ENCODE measurements around the gene PSG4. TPM values are rescaled to one million over a fixed set of nuclear protein-coding genes. Genes with fewer than 3 reads are reported as not detected.
A peak's percentile ranks its signal among the peaks of the same experiment; 100 is the strongest.
"Not testable (repeated sequence)": the region's sequence is repeated elsewhere in the genome, so short reads cannot be mapped to it uniquely, and the experiment has no call there.

The PSG4 gene
- total RNA-seq, 1 experiment from 2014 or later = not detected

GRCh38 chr19:43238213-43238612 is 32.8 kb upstream of the PSG4 start:
- BruUV-seq (replicated peaks); H3K4me1 Mint-ChIP-seq (ENCODE audit: low read depth, unreplicated experiment); H3K4me1 ChIP-seq; DNase-seq; POLR2A ChIA-PET; H3K4me3 Mint-ChIP-seq (ENCODE audit: unreplicated experiment); H3K9me3 ChIP-seq; H3K36me3 ChIP-seq (ENCODE audit: control insufficient read depth, insufficient read depth, low read length); H3K4me3 ChIP-seq (ENCODE audit: low read depth, low read length); H3K36me3 Mint-ChIP-seq (ENCODE audit: insufficient read depth, unreplicated experiment); CTCF ChIA-PET; H3K27me3 Mint-ChIP-seq (ENCODE audit: insufficient read depth, unreplicated experiment); H3K27ac Mint-ChIP-seq (ENCODE audit: unreplicated experiment); H3K27me3 ChIP-seq (replicated peaks; ENCODE audit: control insufficient read depth, insufficient read depth, low read length); intact Hi-C loops (cut with micrococcal nuclease; ENCODE audit: unreplicated experiment): not testable (repeated sequence)
- peaks cover 29% of the 10 kb centered on the region for H3K9me3 Mint-ChIP-seq (ENCODE audit: unreplicated experiment)

GRCh38 chr19:43235686-43236085 is 30.2 kb upstream of the PSG4 start:
- H3K36me3 Mint-ChIP-seq (ENCODE audit: insufficient read depth, unreplicated experiment); H3K27ac Mint-ChIP-seq (ENCODE audit: unreplicated experiment); H3K4me1 Mint-ChIP-seq (ENCODE audit: low read depth, unreplicated experiment); H3K27me3 Mint-ChIP-seq (ENCODE audit: insufficient read depth, unreplicated experiment); H3K4me3 Mint-ChIP-seq (ENCODE audit: unreplicated experiment); POLR2A ChIA-PET; H3K27me3 ChIP-seq (replicated peaks; ENCODE audit: control insufficient read depth, insufficient read depth, low read length); CTCF ChIA-PET; H3K36me3 ChIP-seq (ENCODE audit: control insufficient read depth, insufficient read depth, low read length); H3K4me3 ChIP-seq (ENCODE audit: low read depth, low read length); intact Hi-C loops (cut with micrococcal nuclease; ENCODE audit: unreplicated experiment); DNase-seq; H3K4me1 ChIP-seq; H3K9me3 ChIP-seq; BruUV-seq (replicated peaks): not testable (repeated sequence)
- peaks cover 37% of the 10 kb centered on the region for H3K9me3 Mint-ChIP-seq (ENCODE audit: unreplicated experiment)

- no peaks in the 10 kb centered on the region for H3K27me3 Mint-ChIP-seq (ENCODE audit: insufficient read depth, unreplicated experiment)
Observed at GRCh38 chr19:43229315-43229714, 23.9 kb upstream of the PSG4 start.

DNA sequence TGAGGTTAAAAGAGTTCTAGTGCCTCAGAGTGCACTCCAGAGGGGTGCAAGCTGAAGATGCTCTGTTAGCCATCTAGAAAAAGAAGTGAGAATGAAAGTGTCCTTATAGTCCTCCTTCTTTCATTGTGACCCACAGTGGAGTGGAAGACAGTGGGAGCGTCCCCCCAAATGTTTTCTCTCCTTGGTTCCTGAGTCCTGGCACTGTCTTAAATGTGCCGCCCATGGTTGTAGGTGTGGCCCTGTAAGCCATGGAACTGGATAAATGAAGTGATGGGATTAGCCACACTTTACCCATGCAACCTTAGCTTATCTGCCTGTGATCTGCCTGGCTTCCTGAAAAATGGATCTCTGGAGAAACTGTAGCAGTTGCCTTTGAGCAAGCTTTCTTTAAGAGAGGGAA is 23.3 kb upstream of the PSG4 start:
- H3K4me3 Mint-ChIP-seq (ENCODE audit: unreplicated experiment); H3K27me3 ChIP-seq (replicated peaks; ENCODE audit: control insufficient read depth, insufficient read depth, low read length); BruUV-seq (replicated peaks); POLR2A ChIA-PET; H3K4me1 ChIP-seq; H3K27me3 Mint-ChIP-seq (ENCODE audit: insufficient read depth, unreplicated experiment); intact Hi-C loops (cut with micrococcal nuclease; ENCODE audit: unreplicated experiment); H3K36me3 Mint-ChIP-seq (ENCODE audit: insufficient read depth, unreplicated experiment); H3K27ac Mint-ChIP-seq (ENCODE audit: unreplicated experiment); CTCF ChIA-PET; H3K4me3 ChIP-seq (ENCODE audit: low read depth, low read length); H3K9me3 ChIP-seq; H3K4me1 Mint-ChIP-seq (ENCODE audit: low read depth, unreplicated experiment); H3K36me3 ChIP-seq (ENCODE audit: control insufficient read depth, insufficient read depth, low read length): not testable (repeated sequence)
- peaks cover 30% of the 10 kb centered on the region for H3K9me3 Mint-ChIP-seq (ENCODE audit: unreplicated experiment)
- DNase-seq = peak in 1 of 2 experiments; percentile 4

More at GRCh38 chr19:43229315-43229714, 23.9 kb upstream of the PSG4 start:
- peak in 1 of 2 experiments; percentile 17 for DNase-seq
- BruUV-seq (replicated peaks) = no TSS peak
- Histone ChIP-seq H3K9me3 (no peaks in the 10 kb centered on the region), H3K27me3 (replicated peaks; ENCODE audit: control insufficient read depth, insufficient read depth, low read length) (no peaks in the 10 kb centered on the region), H3K4me3 (ENCODE audit: low read depth, low read length) (no peak overlapping the region), H3K4me1 (no peaks in the 10 kb centered on the region), H3K36me3 (ENCODE audit: control insufficient read depth, insufficient read depth, low read length) (no peaks in the 10 kb centered on the region)
- Mint-ChIP-seq H3K9me3 (ENCODE audit: unreplicated experiment) (peaks cover 32% of the 10 kb centered on the region), H3K27ac (ENCODE audit: unreplicated experiment) (no peak overlapping the region), H3K36me3 (ENCODE audit: insufficient read depth, unreplicated experiment) (no peaks in the 10 kb centered on the region), H3K4me1 (ENCODE audit: low read depth, unreplicated experiment) (no peaks in the 10 kb centered on the region), H3K4me3 (ENCODE audit: unreplicated experiment) (no peak overlapping the region)
- intact Hi-C loops (cut with micrococcal nuclease; ENCODE audit: unreplicated experiment) = no loop called here
- POLR2A ChIA-PET = no interaction called here
- TF ChIP-seq, protein P1, sequence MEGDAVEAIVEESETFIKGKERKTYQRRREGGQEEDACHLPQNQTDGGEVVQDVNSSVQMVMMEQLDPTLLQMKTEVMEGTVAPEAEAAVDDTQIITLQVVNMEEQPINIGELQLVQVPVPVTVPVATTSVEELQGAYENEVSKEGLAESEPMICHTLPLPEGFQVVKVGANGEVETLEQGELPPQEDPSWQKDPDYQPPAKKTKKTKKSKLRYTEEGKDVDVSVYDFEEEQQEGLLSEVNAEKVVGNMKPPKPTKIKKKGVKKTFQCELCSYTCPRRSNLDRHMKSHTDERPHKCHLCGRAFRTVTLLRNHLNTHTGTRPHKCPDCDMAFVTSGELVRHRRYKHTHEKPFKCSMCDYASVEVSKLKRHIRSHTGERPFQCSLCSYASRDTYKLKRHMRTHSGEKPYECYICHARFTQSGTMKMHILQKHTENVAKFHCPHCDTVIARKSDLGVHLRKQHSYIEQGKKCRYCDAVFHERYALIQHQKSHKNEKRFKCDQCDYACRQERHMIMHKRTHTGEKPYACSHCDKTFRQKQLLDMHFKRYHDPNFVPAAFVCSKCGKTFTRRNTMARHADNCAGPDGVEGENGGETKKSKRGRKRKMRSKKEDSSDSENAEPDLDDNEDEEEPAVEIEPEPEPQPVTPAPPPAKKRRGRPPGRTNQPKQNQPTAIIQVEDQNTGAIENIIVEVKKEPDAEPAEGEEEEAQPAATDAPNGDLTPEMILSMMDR (IDR thresholded peaks at IDR 0.05; ENCODE audit: insufficient read depth in 1 of 2, low read depth in 1 of 2, low read length in 1 of 2, severe bottlenecking in 1 of 2, unreplicated experiment in 1 of 2) = no peak
- CTCF ChIA-PET = no interaction called here

DNA sequence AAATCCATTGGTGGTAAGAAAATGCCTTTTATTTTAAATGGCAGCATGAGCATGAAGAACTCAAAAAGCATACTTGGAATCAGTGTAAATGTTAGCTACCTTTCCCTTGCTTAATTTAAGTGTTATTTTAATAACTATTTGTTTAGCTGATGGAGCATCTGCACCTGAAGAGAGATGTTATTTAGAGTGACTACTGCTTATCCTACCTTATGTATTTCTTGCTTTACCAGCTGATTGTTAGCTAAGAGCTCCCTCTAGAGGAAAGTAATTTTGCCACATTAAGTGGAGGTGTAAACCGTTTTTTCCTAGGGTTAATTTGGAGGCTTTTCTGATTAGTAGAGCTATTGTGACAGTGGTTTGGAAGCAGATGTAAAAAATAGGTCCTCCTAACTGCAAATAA is 21.5 kb upstream of the PSG4 start:
- POLR2A ChIA-PET; H3K4me3 ChIP-seq (ENCODE audit: low read depth, low read length); H3K27me3 ChIP-seq (replicated peaks; ENCODE audit: control insufficient read depth, insufficient read depth, low read length); H3K27ac Mint-ChIP-seq (ENCODE audit: unreplicated experiment); H3K4me3 Mint-ChIP-seq (ENCODE audit: unreplicated experiment); H3K27me3 Mint-ChIP-seq (ENCODE audit: insufficient read depth, unreplicated experiment); DNase-seq; H3K4me1 Mint-ChIP-seq (ENCODE audit: low read depth, unreplicated experiment); H3K36me3 ChIP-seq (ENCODE audit: control insufficient read depth, insufficient read depth, low read length); H3K4me1 ChIP-seq; H3K36me3 Mint-ChIP-seq (ENCODE audit: insufficient read depth, unreplicated experiment); H3K9me3 ChIP-seq; intact Hi-C loops (cut with micrococcal nuclease; ENCODE audit: unreplicated experiment); CTCF ChIA-PET; BruUV-seq (replicated peaks): not testable (repeated sequence)
- H3K9me3 Mint-ChIP-seq (ENCODE audit: unreplicated experiment) = peaks cover 15% of the 10 kb centered on the region

Data from Caco-2 (cell line).